GM19099 (cell line): Measurements from ENCODE around the gene ZNF615.

Experiments used
- POLR2A ChIP-seq: IDR thresholded peaks from 3 replicates; pipeline ENCODE4 v1.6.1; 2011; ENCODE audit warnings: low read depth; ENCODE audit not compliant: insufficient read length; ENCODE audit errors: extremely low read depth

The ZNF615 gene

GRCh38 chr19:51983361-51983760 lies 24.6 kb downstream of the ZNF615 start:
- TF ChIP-seq POLR2A = no peak

- no peak for TF ChIP-seq POLR2A
Observed at GRCh38 chr19:51980116-51980736, 27.8 kb downstream of the ZNF615 start.

GRCh38 chr19:51978882-51979281 lies 29.1 kb downstream of the ZNF615 start:
- no peak for TF ChIP-seq POLR2A

GRCh38 chr19:51977346-51977745 lies 30.7 kb downstream of the ZNF615 start:
- no peak for TF ChIP-seq POLR2A

- TF ChIP-seq POLR2A = no peak
Observed at GRCh38 chr19:51976852-51977251, 31.2 kb downstream of the ZNF615 start.

GRCh38 chr19:51971624-51972023 lies 36.4 kb downstream of the ZNF615 start:
- TF ChIP-seq POLR2A = no peak

GRCh38 chr19:51970718-51971117 lies 37.3 kb downstream of the ZNF615 start:
- TF ChIP-seq POLR2A = no peak

GRCh38 chr19:51965583-51965982 lies 42.4 kb downstream of the ZNF615 start:
- TF ChIP-seq POLR2A = no peak

- no peak for TF ChIP-seq POLR2A
Observed at GRCh38 chr19:51959791-51960190, 48.2 kb downstream of the ZNF615 start.

GRCh38 chr19:51948975-51949374 lies 59.0 kb downstream of the ZNF615 start:
- TF ChIP-seq POLR2A = no peak

GRCh38 chr19:51946602-51947001 lies 61.4 kb downstream of the ZNF615 start:
- no peak for TF ChIP-seq POLR2A

GRCh38 chr19:51944798-51945552 lies 63.0 kb downstream of the ZNF615 start:
- TF ChIP-seq POLR2A = no peak
